ENCODE measurements around the gene MATCAP1.

GRCh38 chr16:67228034-67228785, 44.4 kb upstream of the MATCAP1 start:
- TF ChIP-seq EZH2 (IDR thresholded peaks at IDR 0.05; ENCODE audit: insufficient read depth, poor library complexity, severe bottlenecking) (no peak), EZH2phosphoT487 (IDR thresholded peaks at IDR 0.05; ENCODE audit: insufficient read depth, low read depth) (no peak)

All from GM23248 (cell line).